HG02610 (cell line): ENCODE data around the gene BTBD9.
A peak's percentile ranks its signal among the peaks of the same experiment; 100 is the strongest.
"Not testable (repeated sequence)": the region's sequence is repeated elsewhere in the genome, so short reads cannot be mapped to it uniquely, and the experiment has no call there.

Experiments
- ATAC-seq: cut with Tn5 transposase; IDR thresholded peaks from one replicate; pipeline ENCODE4 v1.9.1; 2021; ENCODE audit warnings: mild to moderate bottlenecking, moderate library complexity; ENCODE audit not compliant: unreplicated experiment

Gene BTBD9

GRCh38 chr6:38438097-38438496 is 201.6 kb downstream of the BTBD9 start:
- ATAC-seq, result no peak

- ATAC-seq, result no peak
These were observed 202.8 kb downstream of the BTBD9 start for GRCh38 chr6:38436726-38437465.

DNA sequence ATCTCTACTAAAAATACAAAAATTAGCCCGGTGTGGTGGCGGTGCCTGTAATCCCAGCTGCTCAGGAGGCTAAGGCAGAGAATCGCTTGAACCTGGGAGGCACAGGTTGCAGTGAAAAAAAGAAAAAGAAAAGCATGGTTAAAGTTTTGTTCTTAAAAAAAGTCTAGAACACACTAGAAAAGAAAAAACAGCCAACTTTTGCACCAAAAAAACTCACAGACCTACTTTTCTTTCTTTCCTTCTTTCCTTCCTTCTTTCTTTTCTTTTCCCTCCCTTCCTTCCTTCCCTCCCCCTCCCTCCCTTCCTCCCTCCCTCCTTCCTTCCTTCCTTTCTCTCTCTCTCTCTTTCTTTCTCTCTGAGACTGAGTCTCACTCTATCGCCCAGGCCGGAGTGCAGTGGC is 204.4 kb downstream of the BTBD9 start:
- ATAC-seq, result no peak

DNA sequence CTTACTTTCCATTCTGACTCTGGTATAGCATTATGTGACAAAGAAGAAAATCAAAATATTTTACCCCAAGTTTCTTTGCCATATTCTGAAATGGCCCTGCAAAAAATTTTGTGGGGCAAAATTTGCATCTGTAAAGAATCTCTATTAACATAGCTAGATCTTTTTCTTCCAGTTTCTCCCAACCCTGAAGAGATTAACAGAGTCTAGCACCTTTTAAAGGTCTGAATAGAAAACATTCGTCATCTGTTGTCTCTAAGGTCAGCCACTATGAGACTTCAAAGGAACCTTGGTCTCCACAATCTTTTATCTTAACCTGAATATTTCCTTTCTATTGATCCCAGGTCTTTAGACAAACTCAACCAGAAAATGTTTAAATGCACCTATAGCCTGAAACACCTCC is 205.7 kb downstream of the BTBD9 start:
- ATAC-seq, result no peak

GRCh38 chr6:38432479-38432878 is 207.2 kb downstream of the BTBD9 start:
- no peak for ATAC-seq

DNA sequence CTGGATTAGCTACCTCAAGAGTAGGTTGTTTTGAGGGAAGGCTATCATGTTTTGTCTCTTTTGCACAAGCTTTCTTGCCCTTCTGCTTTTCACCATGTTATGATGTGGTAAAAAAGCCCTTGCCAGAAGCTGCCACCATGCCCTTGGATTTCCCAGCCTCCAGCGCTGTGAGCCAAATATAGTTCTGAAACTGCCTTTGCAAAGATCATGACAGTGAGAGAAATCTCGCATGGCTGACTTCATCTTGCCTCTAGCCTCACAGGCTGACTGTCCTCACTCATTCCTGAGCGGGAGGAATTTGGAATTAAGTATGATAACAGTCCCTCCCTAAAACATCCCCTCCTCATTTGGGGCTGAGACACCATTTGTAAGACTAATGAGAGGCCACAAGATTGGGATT is 207.7 kb downstream of the BTBD9 start:
- no peak for ATAC-seq

- ATAC-seq, result no peak
These were observed 210.2 kb downstream of the BTBD9 start for GRCh38 chr6:38429546-38429945.

DNA sequence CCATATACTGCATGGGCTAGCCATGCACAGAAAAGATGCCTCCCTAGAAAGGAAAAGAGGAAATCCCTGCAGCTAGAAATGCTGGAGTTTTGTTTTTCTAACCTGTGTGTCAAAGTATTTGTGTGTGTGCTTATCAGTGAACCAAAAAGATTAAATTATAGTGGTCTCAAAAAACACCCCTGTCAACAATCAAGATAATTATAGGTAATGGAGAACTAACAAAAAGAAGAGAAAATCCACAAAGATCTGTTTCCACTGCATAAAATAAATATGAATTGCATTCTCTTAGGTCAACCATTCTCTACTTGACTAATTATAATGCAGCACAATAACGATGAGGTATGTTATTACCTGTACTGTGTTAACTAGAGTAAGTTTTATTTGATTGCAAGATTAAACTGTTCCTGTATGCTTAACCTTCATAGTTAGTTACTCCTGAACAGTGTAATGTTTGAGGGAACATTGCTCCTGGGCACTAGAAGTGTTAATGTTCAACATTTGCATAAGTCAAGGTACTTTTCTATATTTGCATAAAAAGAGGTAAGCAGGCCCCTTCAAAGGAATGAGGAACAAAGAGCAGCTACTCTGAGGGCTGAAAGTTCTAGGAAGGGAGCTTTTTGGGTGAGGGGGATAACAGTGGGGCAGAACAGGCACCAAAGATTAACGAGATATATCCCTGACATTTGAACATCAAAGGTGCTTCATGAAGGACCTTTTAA is 212.1 kb downstream of the BTBD9 start:
- peak; percentile 77 for ATAC-seq

GRCh38 chr6:38425788-38426488 is 213.8 kb downstream of the BTBD9 start:
- not testable (repeated sequence) for ATAC-seq

DNA sequence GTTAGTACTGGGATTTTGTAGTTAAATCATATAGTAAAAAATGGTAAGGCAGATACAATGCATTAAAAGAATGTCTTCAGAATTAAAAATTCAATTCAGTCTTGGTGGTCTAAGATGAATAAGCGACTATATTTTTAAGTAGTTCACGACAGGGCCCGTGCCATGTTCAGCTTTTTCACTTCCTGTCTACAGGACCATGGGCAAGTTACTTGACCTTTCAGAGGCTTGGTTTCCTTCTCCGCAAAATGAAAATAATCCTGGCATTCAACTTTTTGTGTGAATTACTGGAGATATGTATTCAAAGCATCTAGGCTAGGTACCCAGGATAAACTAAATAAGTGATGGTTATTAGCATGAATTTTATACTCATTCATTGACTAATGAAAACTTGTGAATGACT is 216.0 kb downstream of the BTBD9 start:
- ATAC-seq, result no peak

DNA sequence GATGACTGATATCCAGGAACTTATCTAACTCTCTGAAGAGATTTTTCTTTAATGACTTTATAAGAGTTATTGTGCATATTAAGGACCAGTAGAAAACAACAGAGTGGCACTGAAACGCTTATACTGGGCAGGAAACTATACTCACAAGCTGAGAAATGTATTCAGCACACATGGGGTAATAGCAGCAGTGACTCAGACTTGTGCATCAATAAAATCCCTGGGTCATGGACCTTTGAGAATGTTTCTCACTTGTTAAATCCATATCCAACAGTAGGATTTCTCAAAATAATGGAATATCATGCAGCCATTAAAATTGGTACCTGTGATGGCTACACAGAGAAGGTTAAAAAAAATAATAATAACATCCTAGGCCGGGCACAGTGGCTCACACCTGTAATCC is 219.5 kb downstream of the BTBD9 start:
- no peak for ATAC-seq

GRCh38 chr6:38417521-38417920 is 222.2 kb downstream of the BTBD9 start:
- ATAC-seq, result no peak

DNA sequence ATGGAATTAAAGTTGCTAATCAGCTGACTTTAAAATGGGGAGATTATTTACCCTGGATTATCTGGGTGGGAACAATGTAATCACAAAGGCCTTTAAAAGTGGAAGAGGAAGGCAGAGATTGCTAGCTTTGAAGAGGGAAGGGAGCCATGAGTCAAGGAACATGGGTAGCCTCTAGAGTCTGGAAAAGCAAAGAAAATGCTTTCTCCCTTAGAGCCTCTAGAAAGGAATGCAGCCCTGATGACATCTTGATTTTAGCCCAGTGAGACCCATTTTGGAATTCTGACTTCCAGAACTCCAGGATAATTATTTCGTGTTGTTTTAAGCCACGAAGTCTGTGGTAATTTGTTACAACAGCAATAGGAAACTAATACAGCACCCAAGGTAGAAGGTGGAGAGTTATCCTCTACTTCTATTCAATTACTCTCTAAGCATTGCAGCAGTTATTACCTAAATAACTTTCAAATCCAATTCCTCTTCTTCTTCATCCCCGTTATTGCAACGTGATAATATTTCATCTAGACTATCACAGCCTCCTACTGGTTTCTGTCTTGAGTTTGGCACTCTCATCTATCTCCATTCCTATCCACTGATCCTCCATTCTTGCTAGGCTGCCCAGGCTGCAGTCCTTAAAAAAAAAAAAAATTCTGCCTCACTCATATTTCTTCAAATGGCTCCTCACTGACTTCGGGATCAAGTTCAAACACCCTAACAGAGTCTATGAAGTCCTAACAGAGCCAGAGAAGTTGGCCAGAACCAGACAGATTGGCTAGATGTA is 224.3 kb downstream of the BTBD9 start:
- no peak for ATAC-seq

DNA sequence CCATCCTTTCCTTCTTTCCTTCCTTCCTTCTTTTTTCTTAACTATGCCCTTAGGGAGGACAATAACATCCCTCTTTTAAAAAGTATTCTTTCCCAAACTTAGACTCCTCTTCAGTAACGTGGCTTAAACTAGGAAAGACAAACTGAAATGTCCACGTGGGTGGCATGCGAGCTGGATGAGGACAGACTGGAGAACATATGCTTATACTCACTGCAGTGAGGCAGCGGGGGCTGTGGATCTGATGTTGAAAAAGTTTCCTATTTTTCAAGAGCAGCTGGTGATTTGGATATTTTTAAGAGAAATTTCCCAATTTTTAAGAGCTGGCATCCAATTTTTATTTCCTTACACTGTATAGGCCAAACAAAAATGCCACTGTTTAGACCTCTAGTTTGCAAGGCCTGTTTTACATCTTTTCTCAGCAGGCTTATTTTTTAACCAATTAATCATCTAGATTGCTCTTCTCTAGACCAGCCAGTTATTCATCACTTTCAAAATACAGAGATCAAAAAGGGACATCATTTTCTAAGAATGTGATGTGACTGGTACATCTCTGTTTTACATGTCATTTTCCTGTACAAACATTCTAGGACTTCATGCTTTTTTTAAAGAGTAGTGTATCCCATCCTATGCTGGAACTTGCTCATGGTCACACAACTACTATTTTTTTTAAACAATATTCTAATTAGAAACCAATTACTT is 226.5 kb downstream of the BTBD9 start:
- ATAC-seq, result no peak

DNA sequence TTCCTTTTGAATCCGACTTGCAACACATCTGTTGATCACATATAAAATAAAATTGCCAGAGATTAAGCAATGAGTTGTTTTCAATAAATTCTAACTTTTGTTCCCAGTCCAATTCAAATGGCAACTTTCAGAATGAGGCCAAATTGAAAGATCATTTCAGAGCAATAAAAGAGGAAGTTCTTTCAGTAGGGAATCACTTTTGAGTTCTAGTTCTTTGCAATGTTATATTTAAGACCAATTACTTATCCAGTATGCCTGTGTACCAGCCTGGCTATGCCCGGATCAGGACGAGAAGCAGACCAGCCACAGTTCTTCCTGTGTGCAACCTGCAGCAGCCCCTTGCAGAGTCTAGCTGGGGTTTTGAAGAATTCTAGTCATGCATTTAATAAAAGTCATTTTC is 232.5 kb downstream of the BTBD9 start:
- no peak for ATAC-seq

DNA sequence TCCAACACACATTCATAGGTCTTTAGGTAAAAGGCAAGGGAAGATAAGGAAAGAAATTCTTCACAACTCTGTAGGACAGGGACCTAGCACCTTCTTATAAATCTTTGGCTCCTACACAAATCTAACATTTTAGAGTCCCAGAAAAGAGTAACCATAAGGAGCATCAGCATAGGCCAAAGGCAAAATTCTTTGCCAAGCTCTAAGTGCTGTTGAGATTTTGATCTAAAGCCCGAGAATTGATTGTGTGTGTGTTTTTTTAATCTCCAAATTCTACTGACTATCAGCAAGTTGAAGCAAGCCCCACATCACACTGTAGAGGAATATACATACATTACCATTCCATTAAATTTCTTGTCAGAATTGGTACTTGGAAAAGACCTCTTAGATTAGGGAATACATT is 233.6 kb downstream of the BTBD9 start:
- no peak for ATAC-seq

DNA sequence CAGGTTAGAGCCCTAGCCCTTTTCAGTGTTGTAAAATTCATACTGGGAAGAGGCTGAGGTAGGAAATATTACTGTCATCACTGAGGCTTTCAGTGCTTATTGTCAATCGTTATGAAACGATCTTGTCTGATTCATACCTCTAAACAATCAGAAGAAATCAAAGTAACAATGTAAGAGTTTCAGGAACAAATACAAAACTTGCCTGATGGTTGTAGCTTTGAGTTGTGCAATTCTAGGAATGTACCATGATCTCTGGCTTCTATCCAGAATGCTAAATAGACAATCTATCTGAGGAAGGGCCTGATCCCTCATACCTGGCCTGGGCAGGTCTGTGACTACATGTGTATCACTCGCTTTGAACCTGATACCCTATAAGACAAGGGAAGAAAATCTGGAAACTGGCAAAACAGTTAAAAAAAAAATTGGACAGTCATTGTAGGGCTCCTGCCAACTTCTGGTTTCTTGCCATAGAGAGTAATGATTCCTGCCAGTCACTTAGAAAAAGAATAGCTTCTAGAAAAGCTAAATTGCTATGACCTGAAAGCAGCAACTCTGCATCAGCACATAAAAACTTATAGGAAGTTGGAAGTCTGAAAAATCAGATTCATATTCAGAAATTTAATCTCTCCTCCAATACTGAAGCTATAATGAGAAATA is 234.7 kb downstream of the BTBD9 start:
- ATAC-seq, result no peak

GRCh38 chr6:38404355-38404754 is 235.4 kb downstream of the BTBD9 start:
- no peak for ATAC-seq

GRCh38 chr6:38403548-38403947 is 236.2 kb downstream of the BTBD9 start:
- ATAC-seq, result no peak

GRCh38 chr6:38400764-38401163 is 239.0 kb downstream of the BTBD9 start:
- ATAC-seq, result no peak
